HG03439 (cell line): ENCODE results near the gene FAM163A.
A peak's percentile ranks its signal among the peaks of the same experiment; 100 is the strongest.
"Not testable (repeated sequence)": the region's sequence is repeated elsewhere in the genome, so short reads cannot be mapped to it uniquely, and the experiment has no call there.

Experiments used
- ATAC-seq: cut with Tn5 transposase; IDR thresholded peaks from one replicate; pipeline ENCODE4 v1.9.1; 2021; ENCODE audit warnings: mild to moderate bottlenecking, moderate library complexity; ENCODE audit not compliant: unreplicated experiment

FAM163A gene

DNA sequence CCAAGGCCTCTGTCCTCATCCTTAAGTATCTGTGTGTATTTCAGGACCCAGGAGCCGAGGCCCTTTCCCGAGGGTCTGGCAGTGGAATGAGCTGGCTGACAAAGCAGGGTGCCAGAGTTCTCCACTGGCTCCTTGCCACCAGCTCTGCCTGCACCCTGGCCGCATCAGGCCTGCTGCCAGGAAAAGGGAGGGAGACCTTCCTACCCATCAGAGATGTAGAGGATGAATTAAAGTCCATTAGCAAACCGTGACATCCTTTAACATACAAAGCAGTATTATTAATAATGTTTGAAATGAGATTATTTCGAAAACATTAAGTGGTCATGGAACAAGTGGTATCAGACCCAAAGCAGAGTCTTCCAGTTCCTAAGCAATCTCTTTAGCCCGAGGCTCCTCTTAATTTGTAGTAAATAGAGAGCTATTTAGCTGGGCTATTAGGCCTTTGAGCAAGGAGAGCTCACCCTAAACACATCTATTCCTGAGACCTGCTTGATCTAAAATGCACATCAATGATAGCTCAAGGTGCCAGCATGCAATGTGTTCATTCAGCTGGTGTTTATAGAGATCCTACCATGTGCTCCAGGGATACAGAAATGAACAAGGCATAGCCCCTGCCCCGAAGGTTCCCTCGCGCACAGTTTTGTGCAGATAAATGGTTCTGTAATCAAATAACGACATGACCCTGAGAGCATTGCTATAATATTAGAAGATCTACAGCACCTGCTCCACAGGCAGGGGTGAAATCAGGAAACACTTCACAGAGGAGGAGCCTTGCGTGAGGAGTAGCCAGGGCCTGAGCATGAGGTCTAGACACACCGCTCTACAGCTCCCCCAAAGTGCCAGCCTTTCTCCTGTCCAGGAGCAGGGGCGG, 44.0 kb downstream of the FAM163A start:
- ATAC-seq: no peak

DNA sequence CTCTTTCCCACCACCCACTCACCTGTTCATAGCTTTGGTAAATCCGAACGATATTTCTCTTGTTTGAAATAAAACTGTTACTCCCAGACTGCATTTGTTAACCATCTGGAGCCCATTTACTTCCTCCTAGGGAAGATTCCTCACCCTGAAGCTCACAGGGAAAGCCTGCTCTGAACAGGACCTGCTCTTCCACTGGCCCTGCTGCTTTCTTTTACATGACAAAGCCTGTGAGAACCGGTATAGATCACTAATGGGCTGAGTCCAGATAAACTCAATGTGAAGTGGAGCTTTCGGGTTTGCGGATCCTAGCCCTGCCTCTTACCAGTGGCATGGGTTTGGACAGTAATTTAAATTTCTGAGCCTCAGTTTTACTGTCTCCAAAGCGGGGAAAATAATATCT, 45.2 kb downstream of the FAM163A start:
- ATAC-seq: no peak

DNA sequence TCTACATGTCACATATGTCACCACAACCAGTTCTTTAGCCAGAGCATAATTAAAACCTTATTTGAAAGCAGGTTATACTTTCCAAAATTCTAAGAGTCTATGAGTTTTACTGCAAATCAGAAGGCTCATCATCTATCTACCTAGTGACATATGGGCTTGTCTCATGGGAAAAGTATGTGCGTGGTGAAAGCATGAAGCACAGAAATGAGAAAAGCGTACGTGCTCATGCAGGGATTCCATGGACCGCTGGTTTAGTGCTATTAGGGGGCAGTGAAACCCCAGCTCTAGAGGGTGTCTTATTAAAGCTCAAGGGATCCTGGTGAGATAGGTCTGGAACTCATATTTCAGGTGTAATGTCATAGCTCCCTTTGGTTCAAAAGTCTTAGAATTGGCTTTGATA, 50.2 kb downstream of the FAM163A start:
- no peak for ATAC-seq

DNA sequence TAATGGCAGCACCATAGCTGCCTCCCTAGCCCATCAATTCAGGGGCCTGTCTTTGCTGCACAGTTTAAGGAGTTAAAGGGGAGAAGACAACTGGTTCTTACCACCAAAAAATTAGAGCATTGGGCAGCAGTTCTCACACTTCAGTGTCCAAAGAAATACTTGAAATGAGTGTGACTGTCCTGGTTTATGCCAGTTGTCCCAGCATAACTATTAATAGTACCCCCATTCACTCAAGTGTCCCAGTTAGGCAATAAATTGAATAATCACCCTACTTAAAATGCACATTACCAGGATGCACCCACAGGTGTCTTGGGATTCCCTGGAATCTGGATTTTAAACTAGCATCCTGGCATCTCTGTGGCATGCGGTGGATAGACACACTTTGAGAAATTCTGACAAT, 51.1 kb downstream of the FAM163A start:
- no peak for ATAC-seq

DNA sequence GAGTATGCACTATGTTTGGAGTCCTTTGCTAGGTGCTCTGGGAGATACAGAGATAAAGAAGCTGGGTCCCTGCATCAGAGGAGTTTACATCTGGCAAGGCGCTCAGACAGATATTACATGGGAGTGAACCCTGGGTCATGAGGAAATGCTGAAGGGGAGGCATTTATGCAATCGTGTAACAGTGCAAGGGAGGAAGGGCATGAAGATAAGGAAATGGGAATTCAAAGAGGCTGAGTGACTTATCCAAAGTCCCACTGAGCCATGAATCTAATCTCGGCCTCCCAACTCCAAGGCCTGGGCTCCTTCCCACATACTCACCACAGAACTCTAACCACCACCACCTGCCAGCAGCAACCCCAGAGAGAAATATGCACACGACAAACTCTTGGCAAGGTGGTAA, 51.6 kb downstream of the FAM163A start:
- ATAC-seq: no peak

DNA sequence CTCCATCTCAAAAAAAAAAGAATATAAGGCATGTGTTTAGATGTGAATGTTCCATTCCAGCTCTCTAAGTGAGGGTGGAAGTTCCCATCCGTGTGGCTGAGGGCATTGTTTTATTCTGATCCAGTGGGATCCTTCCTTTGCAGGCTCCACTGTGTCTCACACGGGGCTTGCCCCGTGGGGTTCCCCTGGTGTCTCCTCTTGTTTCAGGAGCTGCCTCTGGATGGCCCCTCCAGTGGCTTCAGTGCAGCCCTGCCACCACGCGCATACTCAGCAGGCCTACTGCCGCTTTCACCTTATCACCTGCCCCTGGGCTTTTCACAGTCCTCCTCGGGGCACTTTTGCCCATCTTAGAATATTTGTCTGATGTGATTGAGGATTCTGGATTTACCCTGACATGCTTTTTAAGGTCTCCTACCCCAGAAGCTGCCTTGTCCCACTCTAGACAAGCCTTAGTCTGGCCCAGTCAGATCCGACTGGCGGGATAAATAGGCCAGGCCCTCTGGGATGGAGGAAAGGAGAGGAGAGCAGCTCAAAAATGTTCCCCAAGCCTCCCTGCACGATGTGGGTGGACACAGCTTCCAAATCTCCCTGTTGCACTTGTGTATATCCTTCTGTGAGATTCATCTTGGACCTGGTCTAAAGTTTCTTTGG, 55.2 kb downstream of the FAM163A start:
- ATAC-seq: no peak

DNA sequence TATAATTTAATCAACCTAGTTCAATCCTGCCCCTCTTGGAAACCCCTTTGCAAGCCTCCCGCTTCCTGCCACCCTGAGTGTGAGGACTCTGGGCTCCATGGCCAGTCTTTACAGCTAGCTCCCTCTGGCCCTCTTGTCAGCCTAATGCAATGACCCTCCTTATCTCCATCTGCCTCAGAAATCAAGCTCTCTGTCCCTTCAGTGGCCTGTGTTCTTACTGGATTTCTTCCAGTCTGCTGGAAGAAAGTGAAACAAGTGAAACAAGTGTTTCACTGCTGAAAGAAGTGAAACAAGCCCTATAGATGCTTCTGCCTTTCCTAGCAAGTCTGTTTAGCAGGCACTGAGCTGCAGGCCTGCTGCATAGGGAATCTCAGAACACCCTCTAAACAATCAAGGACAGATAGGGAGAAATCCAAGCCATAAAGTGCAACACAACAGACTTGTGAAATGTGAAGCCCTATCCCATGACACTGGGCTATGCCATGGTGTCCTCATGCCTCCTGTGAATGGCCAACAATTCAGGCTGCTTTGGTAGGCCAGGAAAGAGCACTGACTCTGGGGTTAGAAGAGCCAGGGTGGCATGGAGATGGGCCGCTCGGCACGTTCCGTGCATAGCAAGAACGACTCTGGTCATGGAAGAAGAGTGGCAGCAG, 55.9 kb downstream of the FAM163A start:
- ATAC-seq: no peak

DNA sequence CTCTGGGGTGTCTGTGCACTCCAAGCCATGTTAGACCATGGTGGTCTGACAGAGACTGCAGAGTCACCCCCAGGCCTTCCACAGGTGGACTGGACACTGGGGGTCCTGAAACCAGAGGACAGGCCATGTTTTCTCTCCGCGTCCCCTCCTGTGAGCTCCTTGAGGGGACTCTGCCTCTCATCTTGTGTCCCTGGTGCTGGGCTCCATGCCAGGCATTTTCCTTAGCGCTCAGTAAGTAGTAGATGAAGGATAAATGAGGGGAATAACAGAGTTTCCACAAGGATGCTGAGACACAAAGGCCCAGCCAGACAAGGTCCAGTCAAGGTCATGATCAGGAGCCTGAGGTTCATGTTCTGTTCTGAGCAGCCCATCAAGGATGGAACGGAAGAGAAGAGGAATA, 57.4 kb downstream of the FAM163A start:
- no peak for ATAC-seq

DNA sequence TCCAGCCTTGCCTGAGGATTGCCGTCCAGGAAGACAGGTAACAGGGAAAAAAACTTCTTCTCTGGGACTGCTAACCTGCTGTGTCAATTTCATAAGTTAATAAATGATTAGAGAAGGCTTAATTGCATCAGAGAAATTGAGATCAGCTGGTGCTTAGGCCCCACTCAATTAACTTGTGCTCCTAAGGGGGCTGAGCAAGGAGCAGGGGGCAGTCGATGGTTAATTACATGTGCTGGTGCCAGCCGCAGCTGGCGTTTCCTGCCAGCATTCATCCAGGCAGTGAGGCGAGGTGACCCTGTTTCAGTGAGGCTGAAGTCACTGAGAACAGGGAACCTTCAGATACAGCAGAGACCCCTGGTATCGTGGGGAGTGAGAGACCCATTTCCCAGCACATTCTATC, 60.0 kb downstream of the FAM163A start:
- no peak for ATAC-seq

DNA sequence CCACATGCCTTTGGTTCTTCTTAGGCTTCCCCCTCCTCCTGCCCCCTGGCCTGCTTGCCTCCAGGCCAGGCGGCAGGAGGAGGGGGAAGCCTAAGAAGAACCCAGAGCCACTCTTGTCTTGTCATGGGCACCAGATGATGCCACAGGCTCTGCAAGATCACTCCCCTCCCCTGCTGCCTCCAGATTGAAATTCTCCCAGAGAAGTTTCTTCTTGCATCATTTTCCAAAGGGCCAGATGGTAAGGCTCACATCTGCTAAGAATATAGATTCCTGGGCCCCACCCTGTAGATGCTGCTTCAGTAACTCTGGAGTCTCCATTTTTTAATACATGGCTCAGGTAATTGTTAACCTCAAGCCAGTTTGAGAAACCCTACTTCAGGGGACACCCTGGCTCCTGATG, 60.8 kb downstream of the FAM163A start:
- ATAC-seq: no peak

DNA sequence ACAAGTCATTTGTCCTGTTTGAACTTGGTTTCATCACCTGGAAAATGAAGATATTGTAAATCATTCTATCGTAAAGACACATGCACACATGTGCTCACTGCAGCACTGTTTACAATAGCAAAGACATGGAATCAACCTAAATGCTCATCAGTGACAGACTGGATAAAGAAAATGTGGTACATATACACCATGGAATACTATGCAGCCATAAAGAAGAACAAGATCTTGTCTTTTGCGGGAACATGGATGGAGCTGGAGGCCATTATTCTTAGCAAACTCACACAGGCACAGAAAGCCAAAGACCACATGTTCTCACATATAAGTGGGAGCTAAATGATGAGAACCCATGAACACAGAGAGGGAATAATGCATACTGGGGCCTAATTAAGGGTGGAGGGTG, 61.3 kb downstream of the FAM163A start:
- ATAC-seq: not testable (repeated sequence)

DNA sequence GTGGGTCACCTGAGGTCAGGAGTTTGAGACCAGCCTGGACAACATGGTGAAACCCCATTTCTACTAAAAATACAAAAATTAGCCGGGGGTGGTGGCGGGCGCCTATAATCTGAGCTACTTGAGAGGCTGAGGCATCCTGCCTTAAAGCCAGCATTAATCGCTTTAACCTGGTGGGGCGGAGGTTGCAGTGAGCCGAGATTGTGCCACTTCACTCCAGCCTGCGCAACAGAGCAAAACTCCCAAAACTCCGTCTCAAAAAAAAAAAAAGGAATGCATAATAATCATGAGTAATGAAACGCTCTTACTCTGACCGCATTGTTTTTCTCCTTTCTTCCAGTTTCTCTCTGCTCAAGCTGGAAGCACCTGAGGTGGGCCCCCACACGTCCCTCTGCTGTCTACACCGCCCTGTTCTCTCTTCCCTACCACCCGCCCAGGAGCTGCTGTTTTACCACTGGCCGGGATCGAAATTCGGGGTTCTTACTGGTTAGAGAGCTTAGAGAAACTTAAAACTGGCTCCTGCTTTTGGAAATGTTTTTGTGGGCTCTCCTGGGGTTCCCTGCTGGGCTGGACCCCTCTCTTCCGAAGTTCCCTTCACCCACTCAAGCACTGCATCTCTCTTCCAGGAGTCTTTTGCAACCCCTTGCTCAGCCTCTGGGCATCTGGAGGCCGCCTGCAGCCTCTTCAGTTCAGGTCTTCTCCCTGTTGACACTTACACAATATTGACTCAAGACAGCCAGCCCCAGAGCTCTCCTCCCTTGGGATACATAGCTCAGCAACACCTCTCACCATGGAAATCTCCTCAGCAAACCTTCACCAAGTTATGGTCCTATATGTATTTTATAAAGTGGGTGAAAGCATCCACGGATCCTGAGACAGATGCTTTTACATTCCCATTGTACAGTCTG, 62.5 kb downstream of the FAM163A start:
- ATAC-seq: no peak

DNA sequence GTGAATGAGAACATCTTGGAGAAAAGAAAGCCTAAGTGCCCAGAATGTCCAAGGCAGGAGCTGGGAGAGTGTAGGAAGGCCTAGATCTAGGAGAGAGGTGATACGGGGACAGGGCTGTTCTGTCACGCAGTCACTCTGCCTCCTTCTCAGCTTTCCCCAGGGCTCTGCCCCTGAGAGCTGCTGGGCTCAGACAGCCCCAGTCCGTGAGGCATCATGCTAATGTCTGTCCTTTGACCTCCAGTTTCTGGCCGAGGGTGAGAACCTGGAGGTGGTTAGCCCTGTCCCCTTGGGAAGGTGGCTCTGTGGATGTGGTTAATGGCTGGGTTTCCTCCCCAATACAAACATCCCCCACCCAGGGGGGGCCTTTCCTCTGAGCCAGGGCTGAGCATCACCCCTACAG, 63.2 kb downstream of the FAM163A start:
- no peak for ATAC-seq

DNA sequence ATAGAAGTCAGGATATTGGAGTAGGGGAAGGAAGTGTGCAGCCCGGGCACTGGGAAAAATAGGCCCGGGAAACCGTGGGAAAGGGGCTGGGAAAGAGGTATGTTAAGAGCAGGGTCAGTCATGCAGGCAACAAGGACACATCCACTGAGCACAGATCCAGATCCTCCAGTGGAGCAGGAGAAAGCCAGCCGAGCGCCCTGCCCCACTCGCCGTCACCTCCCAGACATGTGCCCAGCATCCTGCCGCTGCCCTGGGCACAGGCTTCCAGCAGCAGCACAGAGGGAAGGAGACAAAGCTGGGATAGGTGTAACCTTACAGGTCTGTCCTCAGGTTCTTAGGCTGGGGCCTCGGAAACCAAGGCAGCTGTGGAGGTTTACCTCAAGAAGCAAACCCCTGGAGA, 64.2 kb downstream of the FAM163A start:
- no peak for ATAC-seq

DNA sequence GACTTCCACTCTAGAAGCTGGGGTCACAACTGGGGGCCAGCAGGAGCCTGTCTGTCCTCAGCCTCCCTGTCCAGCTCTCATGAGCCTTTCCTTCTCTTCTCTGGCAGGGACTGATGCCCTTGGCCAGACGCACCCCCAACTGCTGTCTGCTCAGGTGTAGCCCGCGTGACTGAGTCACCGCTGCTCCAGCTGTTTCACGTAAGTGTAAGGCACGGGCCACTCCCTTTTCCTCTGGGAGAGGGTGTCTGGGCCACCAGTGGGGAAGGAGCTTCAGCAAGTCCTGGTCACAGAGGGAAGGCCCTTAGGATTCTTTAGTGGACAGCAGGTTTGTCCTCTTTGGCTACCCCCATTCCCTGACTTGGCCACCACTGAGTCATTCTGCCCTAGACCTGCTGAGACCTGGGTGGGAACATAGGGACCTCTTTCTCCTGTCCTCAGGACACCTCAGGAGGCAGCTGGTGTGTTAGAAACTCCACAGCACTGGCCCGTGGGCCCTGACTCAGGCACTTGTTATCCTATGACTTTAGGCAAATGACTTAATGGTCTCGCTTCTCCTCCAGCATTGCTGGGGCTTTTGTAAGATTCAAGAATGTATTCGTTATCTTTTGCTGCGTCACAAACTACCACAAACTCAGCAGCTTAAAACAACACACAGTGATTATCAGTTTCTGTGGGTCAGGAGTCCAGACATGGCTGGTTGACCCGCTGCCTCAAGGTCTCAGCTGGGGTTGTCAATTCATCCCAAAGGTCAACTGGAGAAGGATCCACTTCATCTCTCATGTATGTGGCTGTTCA, 64.8 kb downstream of the FAM163A start:
- ATAC-seq: no peak

DNA sequence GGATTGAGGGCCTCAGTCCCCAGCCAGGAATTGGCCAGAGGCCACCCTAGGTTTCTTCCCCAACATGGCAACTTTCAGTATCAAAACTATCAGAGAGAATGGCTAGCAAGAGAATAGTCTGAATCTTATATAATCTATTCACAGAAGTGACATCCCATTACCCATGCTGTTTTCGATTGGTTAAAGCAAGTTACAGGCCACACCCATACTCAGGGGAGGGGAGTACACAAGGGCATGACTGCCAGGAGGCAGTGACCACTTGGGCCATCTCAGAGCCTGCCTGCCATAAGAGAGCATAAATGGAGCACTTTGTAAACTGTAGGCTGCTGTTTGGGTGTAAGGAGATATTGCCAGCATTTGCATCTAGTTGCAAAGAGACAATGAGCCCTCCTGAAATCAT, 65.4 kb downstream of the FAM163A start:
- ATAC-seq: no peak

DNA sequence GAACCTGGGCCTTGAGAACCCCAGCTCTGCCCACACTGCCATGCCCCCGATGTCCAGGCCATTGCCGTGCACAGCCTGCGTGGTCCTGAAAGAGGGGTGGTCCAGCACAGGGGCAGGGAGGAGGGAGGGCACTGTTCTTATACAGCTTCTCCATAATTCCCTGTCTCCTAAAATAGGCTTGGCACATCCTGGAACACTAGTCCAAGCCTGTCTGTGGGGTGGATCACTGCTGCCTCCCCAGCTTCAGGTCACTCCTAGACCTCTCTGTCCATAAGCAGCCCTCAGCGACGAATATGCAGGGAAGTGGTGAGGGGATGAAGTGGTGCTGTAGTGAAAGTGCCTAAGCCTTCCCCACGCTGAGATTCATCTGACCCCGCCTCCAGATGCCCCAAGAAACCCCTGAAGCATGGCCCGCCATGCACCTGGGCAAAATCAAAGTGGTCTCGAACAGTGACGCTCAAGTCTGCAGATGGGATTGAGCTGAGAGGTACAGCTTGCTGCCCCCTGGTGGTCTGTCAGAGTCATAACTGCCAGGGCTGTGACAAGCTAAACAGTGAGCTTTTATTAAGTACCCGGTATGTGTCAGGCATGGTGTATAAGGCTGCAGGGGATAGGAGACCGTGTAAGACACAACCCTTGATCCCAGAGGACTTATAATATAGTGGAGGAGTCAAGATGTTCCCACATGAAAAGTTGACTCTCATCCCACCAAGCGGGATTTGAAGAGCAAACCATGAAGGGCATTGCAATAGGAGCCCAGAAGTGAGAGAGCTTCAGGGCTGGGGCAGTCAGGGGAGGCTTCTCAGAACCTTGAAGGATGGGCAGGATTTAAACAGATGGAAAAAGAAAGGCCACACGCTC, 66.6 kb downstream of the FAM163A start:
- ATAC-seq: peak; percentile 68

DNA sequence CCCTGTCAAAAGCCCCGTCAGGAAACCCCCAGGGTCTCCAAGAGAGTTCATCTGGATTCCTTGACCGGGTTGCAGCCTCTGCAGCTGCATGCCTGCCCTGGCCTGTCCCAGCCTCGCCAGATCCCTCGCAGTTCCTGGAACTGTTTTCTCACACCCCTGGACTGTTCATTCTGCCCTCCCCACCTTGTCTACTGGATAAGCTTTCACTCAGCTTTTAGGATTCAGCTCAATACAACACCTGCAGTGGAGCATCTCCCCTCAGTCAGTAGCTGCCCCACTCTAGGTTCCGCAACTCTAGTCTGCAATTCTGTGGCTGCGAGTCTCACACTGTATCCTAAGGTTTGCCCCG, 67.2 kb downstream of the FAM163A start:
- no peak for ATAC-seq

DNA sequence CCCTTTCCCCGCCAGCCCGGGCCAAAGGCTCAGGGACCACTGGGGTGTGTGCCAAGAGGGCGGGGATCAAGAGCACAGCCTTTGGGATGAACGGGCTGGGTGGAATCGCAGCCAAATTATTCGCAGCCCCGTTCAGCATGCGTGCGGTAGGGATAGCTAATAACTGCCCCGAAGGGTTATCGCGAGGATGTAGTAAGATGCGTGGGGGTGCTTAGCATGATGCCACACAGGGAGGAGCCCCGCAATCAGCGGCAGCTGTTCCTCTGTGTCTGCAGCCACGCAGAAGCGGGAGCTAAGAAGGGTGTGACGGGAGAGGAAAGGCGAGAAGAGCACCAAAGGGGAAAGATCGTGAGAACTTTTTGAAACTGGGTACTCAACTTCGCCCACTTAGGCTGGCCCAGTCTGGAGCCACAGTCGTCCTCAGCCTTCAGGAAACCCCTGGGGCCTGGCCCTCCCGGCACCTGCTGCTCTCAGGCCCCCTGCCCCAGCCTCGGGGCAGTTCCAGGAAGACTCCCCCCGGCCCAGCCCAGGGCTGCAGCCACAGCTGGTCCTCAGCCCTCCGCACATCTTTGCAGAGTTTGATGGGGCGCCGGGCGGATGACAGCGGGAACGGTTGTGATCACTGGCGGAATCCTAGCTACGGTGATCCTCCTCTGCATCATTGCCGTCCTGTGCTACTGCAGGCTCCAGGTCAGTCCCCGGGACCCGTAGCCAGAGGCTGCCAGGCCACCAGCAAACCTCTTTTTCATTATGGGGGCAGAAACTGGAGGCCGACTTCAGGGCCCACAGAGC, 69.6 kb downstream of the FAM163A start:
- ATAC-seq: no peak
